ENCODE measurements around the gene TPGS2.

The TPGS2 gene

DNA sequence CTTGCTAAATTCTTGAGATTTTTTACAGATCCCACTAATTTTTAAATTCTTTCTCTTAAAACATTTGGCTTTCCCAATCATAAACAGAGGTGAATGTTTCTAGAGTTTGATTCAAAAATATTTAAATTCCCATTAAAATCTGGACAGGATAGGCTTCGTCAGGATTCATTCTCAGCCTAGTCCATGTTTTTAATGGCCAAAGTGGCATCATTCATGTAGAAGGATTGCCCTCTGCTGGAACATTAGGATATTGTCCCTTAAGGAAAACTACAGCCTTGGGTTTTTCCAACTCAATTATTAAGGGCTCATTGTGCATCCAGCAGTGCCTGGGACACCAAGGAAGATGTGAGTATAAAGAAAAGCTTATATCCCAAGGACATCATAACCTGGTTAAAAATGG, 71.7 kb downstream of the TPGS2 start:
- peaks cover 6% of the 10 kb centered on the region for H3K27me3 Mint-ChIP-seq (ENCODE audit: low read depth)
- H3K27ac Mint-ChIP-seq, result no peak overlapping the region
- no peaks in the 10 kb centered on the region for H3K4me1 Mint-ChIP-seq (ENCODE audit: low read depth)
- H3K9me3 Mint-ChIP-seq, result no peaks in the 10 kb centered on the region
- no peak overlapping the region for H3K4me3 Mint-ChIP-seq
- H3K36me3 Mint-ChIP-seq (ENCODE audit: low read depth), result no peaks in the 10 kb centered on the region

DNA sequence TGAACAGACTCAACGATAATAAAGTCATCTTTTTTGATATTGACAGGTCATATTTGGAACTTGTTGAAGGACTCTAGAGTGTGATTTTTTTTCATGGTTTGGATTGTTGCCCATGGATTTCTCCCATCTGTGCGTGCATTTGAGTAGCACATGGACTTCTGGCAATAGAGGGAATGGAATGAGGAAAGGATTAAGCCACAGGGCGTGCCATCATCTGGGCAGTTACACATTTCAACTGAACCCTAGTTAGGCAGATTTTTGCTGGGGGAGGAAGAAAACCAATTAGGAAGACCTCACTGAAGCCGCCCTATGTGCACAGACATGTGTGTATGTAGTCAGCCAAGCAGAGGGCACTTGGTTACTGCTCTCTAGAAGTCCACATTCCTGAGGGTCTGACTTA, 72.6 kb downstream of the TPGS2 start:
- peaks cover 6% of the 10 kb centered on the region for H3K27me3 Mint-ChIP-seq (ENCODE audit: low read depth)
- H3K4me3 Mint-ChIP-seq, result no peak overlapping the region
- H3K36me3 Mint-ChIP-seq (ENCODE audit: low read depth), result no peaks in the 10 kb centered on the region
- no peaks in the 10 kb centered on the region for H3K9me3 Mint-ChIP-seq
- H3K4me1 Mint-ChIP-seq (ENCODE audit: low read depth), result no peaks in the 10 kb centered on the region
- H3K27ac Mint-ChIP-seq, result no peak overlapping the region

DNA sequence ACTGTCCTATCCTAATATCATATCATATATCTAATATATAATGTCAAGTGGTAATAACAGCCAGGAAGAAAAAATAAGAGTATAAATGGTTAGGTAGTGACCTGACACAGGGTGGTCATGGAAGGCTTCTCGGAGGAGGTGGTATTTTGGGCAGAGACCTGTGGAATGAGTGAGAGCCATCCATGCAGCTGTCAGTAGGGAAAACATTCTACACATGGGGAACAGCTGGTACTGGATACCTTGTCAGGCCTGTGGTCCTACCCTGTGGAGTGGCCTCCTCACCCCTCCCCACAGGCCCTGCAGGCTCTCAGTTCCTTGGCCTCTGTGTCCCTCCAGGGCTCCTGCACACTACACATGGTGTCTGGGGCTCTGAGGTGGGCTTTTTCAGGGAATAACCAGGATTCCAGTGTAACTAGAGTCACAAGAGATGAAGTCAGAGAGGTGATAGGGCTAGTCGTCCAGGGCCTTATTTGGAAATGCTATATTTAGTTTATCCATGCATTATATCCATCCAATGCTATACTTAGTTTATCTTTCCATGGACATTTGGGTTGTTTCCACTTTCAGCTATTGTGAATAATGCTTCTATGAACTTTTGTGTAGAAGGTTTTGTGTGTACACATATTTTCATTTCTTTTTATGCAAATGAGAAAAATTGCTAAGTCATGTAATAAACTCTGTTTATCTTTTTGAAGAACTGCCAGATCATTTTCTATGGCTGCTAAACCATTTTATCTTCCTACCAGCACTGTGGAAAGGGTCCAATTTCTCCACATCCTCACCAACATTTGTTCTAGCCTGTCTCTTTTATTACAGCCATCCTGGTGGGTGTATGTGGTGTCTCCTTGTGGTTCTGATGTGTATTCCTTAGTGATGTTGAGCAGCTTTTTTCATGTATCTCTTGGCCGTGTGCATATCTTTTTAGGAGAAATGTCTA, 75.6 kb downstream of the TPGS2 start:
- Mint-ChIP-seq H3K4me3 (no peak overlapping the region), H3K36me3 (ENCODE audit: low read depth) (no peaks in the 10 kb centered on the region), H3K27me3 (ENCODE audit: low read depth) (peaks cover 6% of the 10 kb centered on the region), H3K27ac (no peak overlapping the region), H3K4me1 (ENCODE audit: low read depth) (no peaks in the 10 kb centered on the region), H3K9me3 (no peaks in the 10 kb centered on the region)

DNA sequence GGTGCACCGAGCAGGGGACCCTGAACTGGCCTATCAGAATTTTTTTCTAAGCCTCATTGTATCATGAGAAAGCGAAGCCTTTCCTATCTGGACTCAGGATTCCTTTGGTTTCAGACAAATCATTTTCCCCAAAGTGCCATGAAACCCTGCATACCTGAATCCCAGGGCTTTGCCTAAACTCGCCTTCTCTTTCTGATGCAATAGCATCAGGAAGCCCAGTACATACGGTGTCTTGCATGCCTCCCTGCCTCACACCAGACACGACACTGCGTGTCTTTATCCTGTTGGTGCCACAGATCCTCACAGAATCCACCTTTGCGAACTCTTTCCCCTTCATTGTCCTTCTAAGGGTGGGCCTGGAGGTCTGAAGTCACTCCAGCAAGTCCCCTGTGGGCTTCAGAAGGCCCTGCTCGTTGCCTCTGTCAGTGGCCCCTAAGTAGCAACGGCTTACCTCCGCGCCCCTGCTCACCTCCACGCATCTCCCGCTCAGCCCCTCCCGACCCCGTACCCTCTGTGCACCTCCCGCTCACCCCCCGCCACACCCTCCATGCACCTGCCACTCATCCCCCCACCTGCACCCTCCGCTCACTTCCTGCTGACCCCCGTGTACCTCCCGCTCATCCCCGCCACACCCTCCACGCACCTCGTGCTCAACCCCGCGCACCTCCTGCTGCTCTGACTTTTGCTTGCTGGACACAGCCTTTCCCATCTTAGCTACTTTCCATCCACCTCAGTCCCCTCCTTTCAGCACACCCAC, 83.4 kb downstream of the TPGS2 start:
- Mint-ChIP-seq H3K4me1 (ENCODE audit: low read depth) (no peaks in the 10 kb centered on the region), H3K27ac (no peak overlapping the region), H3K27me3 (ENCODE audit: low read depth) (peaks cover 3% of the 10 kb centered on the region), H3K9me3 (no peaks in the 10 kb centered on the region), H3K36me3 (ENCODE audit: low read depth) (no peaks in the 10 kb centered on the region), H3K4me3 (no peak overlapping the region)

DNA sequence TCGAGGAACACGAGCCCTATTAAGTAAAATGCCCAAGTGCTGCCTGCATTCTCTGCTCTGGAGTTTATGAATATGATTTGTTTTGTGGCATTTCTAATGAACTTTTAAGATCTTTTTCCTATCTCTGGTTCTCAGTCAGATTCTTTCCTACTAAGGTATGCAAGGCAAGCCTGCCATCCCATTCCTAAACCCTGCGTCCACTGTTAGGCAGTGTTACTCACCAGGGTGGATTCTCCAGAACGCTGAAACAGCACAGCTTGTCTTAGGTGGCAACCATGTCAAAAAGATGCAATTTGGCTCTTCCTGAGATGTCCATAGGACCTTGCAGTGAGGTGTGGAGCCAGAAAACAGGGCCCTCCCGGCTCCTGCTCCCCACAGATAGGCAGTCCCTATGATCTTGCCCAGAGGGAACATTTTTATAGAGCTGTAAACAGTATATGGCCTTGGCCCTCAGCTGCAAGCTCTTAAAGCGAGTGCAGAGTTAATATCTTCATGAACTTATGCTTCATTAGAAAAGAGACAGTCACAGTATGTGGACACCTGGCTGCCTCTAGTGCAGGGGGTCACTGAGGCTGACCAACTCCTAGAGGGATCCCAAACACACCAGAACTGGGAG, 84.4 kb downstream of the TPGS2 start:
- no peak overlapping the region for H3K4me3 Mint-ChIP-seq
- no peaks in the 10 kb centered on the region for H3K4me1 Mint-ChIP-seq (ENCODE audit: low read depth)
- H3K27ac Mint-ChIP-seq, result no peak overlapping the region
- H3K27me3 Mint-ChIP-seq (ENCODE audit: low read depth), result peaks cover 3% of the 10 kb centered on the region
- no peaks in the 10 kb centered on the region for H3K36me3 Mint-ChIP-seq (ENCODE audit: low read depth)
- H3K9me3 Mint-ChIP-seq, result no peaks in the 10 kb centered on the region
